K562 (cell line): ENCODE results near the gene RNGTT. TPM values are rescaled to one million over a fixed set of nuclear protein-coding genes. Genes with fewer than 3 reads are reported as not detected.
A peak's percentile ranks its signal among the peaks of the same experiment; 100 is the strongest.

Experiments
- ATAC-seq: fragments of 200-7000 bp; cut with Tn5 transposase; 3 replicates; pipeline ENCODE4 v1.9.1; 2020; ENCODE audit warnings: moderate library complexity
- BruUV-seq: library from RNA; stranded (reverse); fragments of 400-500 nt; replicated peaks from 2 replicates; lab custom pipeline; 2021; lab: Mats Ljungman, UMichigan
- CTCF ChIA-PET: fragments of 300-600 bp; formaldehyde crosslinking; extraction: SDS; loops from one replicate; lab custom pipeline; 2021; ENCODE audit warnings: low intra/inter-chr PET ratio; lab: Yijun Ruan, JAX
- POLR2A ChIA-PET: fragments of 300-600, 350-650 bp; sonication (Branson Sonifier 250); formaldehyde crosslinking; extraction: SDS; loops from one replicate; lab custom pipeline; 2021; ENCODE audit warnings: antibody characterized with exemption, inconsistent platforms; lab: Yijun Ruan, JAX
- DNase-seq, 4 experiments: peaks; one replicate each; pipeline versions ENCODE4 v3.0.0 to v3.0.0-alpha.2; 2011 to 2018; ENCODE audit warnings: low spot score in 3 of 4, mixed read lengths in 3 of 4; ENCODE audit errors: extremely low read depth in 1 of 4
- FAIRE-seq: peaks from 2 replicates; lab custom pipeline; 2011; peaks lifted over from hg19 to GRCh38; lab: Jason Lieb, UNC
- H2AFZ ChIP-seq: 2 replicates; pipeline ENCODE4 v1.6.0; 2011; ENCODE audit warnings: low read depth, low read length, control low read depth, inconsistent platforms
- H3K27ac ChIP-seq: fragments of 200-600 bp; 3 replicates; pipeline ENCODE4 v1.8.0; 2011; ENCODE audit warnings: low read depth, mild to moderate bottlenecking, control low read depth, inconsistent platforms, low read length, moderate library complexity, mixed read lengths; ENCODE audit errors: extremely low read depth
- H3K27me3 ChIP-seq, 2 experiments: fragments of 300-600 bp in 1 of 2; 2 replicates in 1 of 2; 3 replicates in 1 of 2; pipeline versions ENCODE4 v1.6.0 to v1.8.0; 2011; ENCODE audit warnings: inconsistent platforms in 2 of 2, low read length in 2 of 2, mild to moderate bottlenecking in 1 of 2, mixed read lengths in 1 of 2, moderate library complexity in 1 of 2; ENCODE audit not compliant: control insufficient read depth in 2 of 2, insufficient read depth in 2 of 2
- H3K36me3 ChIP-seq: fragments of 300-600 bp; 3 replicates; pipeline ENCODE4 v1.8.0; 2011; ENCODE audit warnings: mild to moderate bottlenecking, low read length, inconsistent platforms; ENCODE audit not compliant: control insufficient read depth, insufficient read depth
- H3K4me1 ChIP-seq, 2 experiments: fragments of 200-600 bp in 1 of 2; replicated peaks in 1 of 2; 2 replicates in 1 of 2; 3 replicates in 1 of 2; pipeline versions ENCODE4 v1.5.1 to v1.8.0; 2011; ENCODE audit warnings: inconsistent platforms in 2 of 2, low read length in 2 of 2, mild to moderate bottlenecking in 1 of 2, mixed read lengths in 1 of 2, moderate library complexity in 1 of 2; ENCODE audit not compliant: control insufficient read depth in 2 of 2, insufficient read depth in 2 of 2
- H3K4me2 ChIP-seq: 2 replicates; pipeline ENCODE4 v1.6.1; 2011; ENCODE audit warnings: low read length, control low read depth, inconsistent platforms, mixed read lengths; ENCODE audit not compliant: insufficient read depth
- H3K4me3 ChIP-seq: fragments of 200-600 bp; sonication (generic), shearing (Covaris generic); 2 replicates; pipeline ENCODE4 v1.5.1; 2016; ENCODE audit warnings: control low read depth, inconsistent platforms
- H3K79me2 ChIP-seq: fragments of 200-600 bp; 3 replicates; pipeline ENCODE4 v1.8.0; 2011; ENCODE audit warnings: low read length, inconsistent platforms; ENCODE audit not compliant: control insufficient read depth, insufficient read depth
- H3K9ac ChIP-seq, 2 experiments: 2 replicates each; pipeline versions ENCODE4 v1.6.0 to v1.6.1; 2011; ENCODE audit warnings: low read depth in 2 of 2, low read length in 2 of 2, control low read depth in 1 of 2, inconsistent platforms in 1 of 2, mild to moderate bottlenecking in 1 of 2, mixed read lengths in 1 of 2; ENCODE audit not compliant: insufficient read depth in 1 of 2
- H3K9me1 ChIP-seq: one replicate; pipeline ENCODE4 v1.6.0; 2011; ENCODE audit warnings: inconsistent platforms, mild to moderate bottlenecking, low read length, moderate library complexity; ENCODE audit not compliant: control insufficient read depth, insufficient read depth
- H3K9me3 ChIP-seq: replicated peaks from 2 replicates; pipeline ENCODE4 v1.5.1; 2011; ENCODE audit warnings: low read depth, low read length, inconsistent platforms; ENCODE audit not compliant: control insufficient read depth, insufficient read depth
- H4K20me1 ChIP-seq: replicated peaks from 2 replicates; pipeline ENCODE4 v1.6.1; 2011; ENCODE audit warnings: low read length, inconsistent platforms, mixed read lengths; ENCODE audit not compliant: control insufficient read depth, insufficient read depth
- ADNP ChIP-seq: fragments of 200-800 bp; sonication (Bioruptor generic); IDR thresholded peaks from 2 replicates; pipeline ENCODE4 v1.6.1; 2016; ENCODE audit warnings: missing genetic modification characterization, missing compliant biosample characterization
- ATF3 ChIP-seq, 2 experiments: fragments of 450-650 bp in 1 of 2; sonication (generic) in 1 of 2; formaldehyde crosslinking in 1 of 2; IDR thresholded peaks in 1 of 2; conservative IDR thresholded peaks in 1 of 2; 2 replicates each; pipeline versions ENCODE4 v1.6.1 to v1.8.1; 2016 to 2023; ENCODE audit warnings: mild to moderate bottlenecking in 2 of 2, moderate library complexity in 2 of 2, inconsistent platforms in 1 of 2, missing genetic modification reagents in 1 of 2
- FIP1L1 ChIP-seq: fragments of 200-400 bp; formaldehyde crosslinking; IDR thresholded peaks from 2 replicates; pipeline ENCODE4 v1.6.1; 2018; ENCODE audit warnings: mild to moderate bottlenecking, low read depth, low read length; ENCODE audit not compliant: poor library complexity, severe bottlenecking
- POLR3A ChIP-seq: IDR thresholded peaks from 2 replicates; pipeline ENCODE4 v1.6.1; 2011; ENCODE audit warnings: borderline replicate concordance, mild to moderate bottlenecking, moderate library complexity; ENCODE audit not compliant: insufficient read length, insufficient read depth; ENCODE audit errors: extremely low read depth
- ZNF280B ChIP-seq: fragments of 250-450 bp; sonication (Bioruptor Pico); IDR thresholded peaks from 2 replicates; pipeline ENCODE4 v1.5.1; 2021; ENCODE audit warnings: mild to moderate bottlenecking
- ZNF408 ChIP-seq: fragments of 250-450 bp; sonication (Bioruptor Pico); IDR thresholded peaks from 2 replicates; pipeline ENCODE4 v1.4.0; 2020; ENCODE audit warnings: low read depth, mild to moderate bottlenecking, moderate library complexity
- ZNF561 ChIP-seq: fragments of 450-650 bp; formaldehyde crosslinking; conservative IDR thresholded peaks from 2 replicates; pipeline ENCODE4 v1.4.0; 2020; ENCODE audit warnings: mild to moderate bottlenecking, moderate library complexity
- WGBS: fragments of 100-300 bp; shearing (Covaris generic); methylation state at CpG from one replicate; pipeline ENCODE4 v1.1.6; 2016; ENCODE audit warnings: low coverage, mixed read lengths; ENCODE audit not compliant: insufficient coverage; ENCODE audit errors: missing lambda C conversion rate; 5-methylcytosine and 5-hydroxymethylcytosine counted together
- in situ Hi-C: fragments of 300-500 bp; cut with MboI; formaldehyde crosslinking; loops from 4 replicates; pipeline ENCODE4 v1.15.0; 2018; ENCODE audit warnings: inconsistent platforms, mixed read lengths
- intact Hi-C: fragments of 100-400 bp; cut with micrococcal nuclease; formaldehyde crosslinking; loops from 2 replicates; pipeline ENCODE4 v1.14.2; 2022
- polyA plus RNA-seq, 8 experiments: library from polyadenylated mRNA; depleted of rRNA in 4 of 8; stranded (reverse) in 5 of 8; unstranded in 3 of 8; fragments of >200 nt; fragmentation: Nextera tagmentation in 2 of 8; fragmentation: Illumina TruSeq in 1 of 8; extraction: Ambion mirVana in 2 of 8; extraction: Trizol in 1 of 8; gene quantifications; 2 replicates each; pipeline versions ENCODE4 v1.2.1 to v1.2.3, GENCODE V29; 2011 to 2014; ENCODE audit warnings: inconsistent platforms in 1 of 8, missing spikeins in 1 of 8
- total RNA-seq, 7 experiments: library from RNA; depleted of rRNA in 6 of 7; stranded (reverse); fragments of >200 nt in 6 of 7; fragmentation: Illumina TruSeq in 2 of 7; extraction: Trizol in 2 of 7; gene quantifications; 2 replicates each; pipeline versions ENCODE4 v1.2.1 to v1.2.3, GENCODE V29; 2011 to 2021; ENCODE audit warnings: low replicate concordance in 1 of 7

The RNGTT gene
- total and polyA plus RNA-seq, 9 of the 15 experiments (the other 6 are each of a cell fraction or from before 2014, with no cell fraction given), result 6.1 to 31.7 (median 19.5) TPM

GRCh38 chr6:88855541-88856147 is 107.8 kb downstream of the RNGTT start:
- Histone ChIP-seq H4K20me1 (no peaks in the 10 kb centered on the region), H3K36me3 (no peaks in the 10 kb centered on the region), H3K9ac (no peak overlapping the region)
- no peak for ATAC-seq
- no peak for FAIRE-seq
- 51% methylated on average over 2 of the region's 2 CpGs for WGBS
- TF ChIP-seq ZNF561 (CRISPR knock-in tag) (no peak), ATF3 (IDR thresholded peaks at IDR 0.05) (peak; percentile 32), ATF3 (CRISPR knock-in tag; conservative IDR thresholded peaks at IDR 0.05) (no peak), FIP1L1 (no peak)
- TF ChIP-seq, all 486 proteins: peak for 1
- Histone ChIP-seq H3K9me3 (no peaks in the 10 kb centered on the region), H3K4me1 (no peaks in the 10 kb centered on the region), H3K4me2 (no peak overlapping the region), H3K4me3 (no peak overlapping the region), H2AFZ (no peak overlapping the region), H3K27ac (no peak overlapping the region), H3K79me2 (no peaks in the 10 kb centered on the region), H3K27me3 (no peaks in the 10 kb centered on the region), H3K9me1 (no peaks in the 10 kb centered on the region)
- in situ Hi-C loops, result no loop called here
- DNase-seq, result no peak
- intact Hi-C loops, result no loop called here
- CTCF ChIA-PET, result no interaction called here
- no TSS peak for BruUV-seq
- POLR2A ChIA-PET, result interaction anchor here (0.6 kb wide), 3 partner anchors 11 to 757 kb away, joined by 3 read pairs; no protein-coding TSS in a partner anchor

GRCh38 chr6:88852775-88853174 is 110.6 kb downstream of the RNGTT start:
- BruUV-seq, result no TSS peak
- no peak overlapping the region for H3K4me2 ChIP-seq
- no peak overlapping the region for H2AFZ ChIP-seq
- H3K27me3 ChIP-seq, result no peaks in the 10 kb centered on the region
- no peaks in the 10 kb centered on the region for H3K4me1 ChIP-seq
- TF ChIP-seq ADNP (tag) (no peak), ZNF280B (CRISPR knock-in tag) (no peak), POLR3A (no peak), ZNF408 (CRISPR knock-in tag) (no peak)
- CTCF ChIA-PET, result no interaction called here
- H3K27ac ChIP-seq, result no peak overlapping the region
- no peak for FAIRE-seq
- no peak for ATAC-seq
- H3K36me3 ChIP-seq, result no peaks in the 10 kb centered on the region
- no peak for DNase-seq
- no peak overlapping the region for H3K9ac ChIP-seq
- no peaks in the 10 kb centered on the region for H3K79me2 ChIP-seq
- POLR2A ChIA-PET, result no interaction called here
- no peak overlapping the region for H3K4me3 ChIP-seq
- H3K9me1 ChIP-seq, result no peaks in the 10 kb centered on the region
- no peaks in the 10 kb centered on the region for H3K9me3 ChIP-seq
- in situ Hi-C loops, result no loop called here
- intact Hi-C loops, result no loop called here
- no peaks in the 10 kb centered on the region for H4K20me1 ChIP-seq
